ENCODE measurements around the gene KLC1.

The KLC1 gene

DNA sequence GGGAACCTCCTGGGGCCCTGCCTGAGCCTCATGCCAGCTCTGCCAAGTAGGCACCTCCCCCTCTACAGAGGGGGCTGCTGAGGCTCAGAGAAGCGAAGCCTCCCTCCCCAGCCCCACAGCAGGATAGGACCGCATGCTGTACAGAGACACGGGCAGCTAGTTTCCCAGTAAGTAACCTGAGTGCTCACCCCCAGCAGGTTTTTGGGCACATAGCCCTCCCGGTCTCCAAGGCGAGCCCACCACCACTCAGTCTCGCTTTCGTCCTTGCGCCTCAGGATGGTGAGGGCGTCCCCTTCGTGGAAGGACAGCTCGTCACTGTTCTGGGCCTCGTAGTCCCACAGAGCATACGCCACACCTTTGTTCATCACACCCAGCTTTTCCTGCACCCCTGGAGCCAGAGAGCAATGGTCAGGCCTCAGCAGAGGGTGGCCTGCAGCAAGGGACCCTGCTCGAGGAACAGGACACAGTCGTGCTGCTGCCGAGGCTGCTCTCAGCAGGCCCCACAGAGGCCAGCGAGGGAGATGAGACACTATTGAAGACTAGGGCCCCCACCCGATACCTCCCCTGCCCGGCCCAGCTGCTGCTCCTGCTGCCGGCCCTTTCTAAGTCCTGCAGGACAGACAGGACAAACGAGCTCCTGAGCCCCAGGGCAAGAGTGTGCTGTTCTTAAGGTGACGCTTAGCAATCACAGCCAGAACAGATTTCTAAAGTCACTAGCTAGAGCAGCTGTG is 107.0 kb downstream of the KLC1 start:
- no peak for DNase-seq (ENCODE audit: low read depth, low spot score)

DNA sequence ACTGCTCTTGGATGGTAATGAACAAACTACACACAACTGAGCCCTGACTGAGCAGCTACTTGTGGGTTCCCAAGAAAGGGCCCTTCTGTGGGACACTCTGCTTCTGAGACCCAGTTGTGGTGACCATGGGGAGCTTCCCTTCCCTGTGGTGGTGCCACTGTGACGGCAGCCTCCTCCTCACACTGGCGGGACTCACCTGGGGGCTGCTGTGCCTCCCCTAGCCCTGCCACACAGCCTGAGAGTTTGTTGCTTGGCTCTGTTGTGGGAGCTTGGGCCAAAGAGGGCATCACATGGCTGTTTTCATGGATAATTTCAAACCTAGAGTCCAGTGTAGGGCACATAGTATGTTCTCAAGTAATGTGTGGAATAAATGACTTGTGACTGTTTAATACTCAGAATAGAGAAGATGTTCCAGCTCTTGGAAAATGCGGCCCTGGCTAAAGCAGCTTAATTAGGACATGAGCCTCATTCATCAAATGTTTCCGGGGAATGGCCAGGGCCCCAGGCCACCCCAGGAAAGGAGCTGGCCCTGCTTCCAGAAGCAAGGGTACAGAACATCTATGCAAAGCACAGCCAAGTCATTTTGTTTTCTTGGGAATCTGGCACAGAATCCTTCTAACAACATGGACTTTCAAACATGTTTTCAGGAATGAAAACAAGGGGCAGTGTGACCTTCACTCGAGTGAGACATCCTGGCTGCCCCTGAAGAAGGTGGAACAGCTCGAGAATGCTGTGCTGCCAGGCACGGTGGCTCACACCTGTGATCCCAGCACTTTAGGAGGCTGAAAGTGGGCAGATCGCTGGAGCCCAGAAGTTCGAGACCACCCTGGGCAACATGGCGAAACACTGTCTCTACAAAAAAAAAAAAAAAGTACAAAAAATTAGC is 107.8 kb downstream of the KLC1 start:
- no peak for DNase-seq (ENCODE audit: low read depth, low spot score)

- no peak for DNase-seq (ENCODE audit: low read depth, low spot score)
Measured at GRCh38 chr14:103737432-103738045, 108.5 kb downstream of the KLC1 start.

DNA sequence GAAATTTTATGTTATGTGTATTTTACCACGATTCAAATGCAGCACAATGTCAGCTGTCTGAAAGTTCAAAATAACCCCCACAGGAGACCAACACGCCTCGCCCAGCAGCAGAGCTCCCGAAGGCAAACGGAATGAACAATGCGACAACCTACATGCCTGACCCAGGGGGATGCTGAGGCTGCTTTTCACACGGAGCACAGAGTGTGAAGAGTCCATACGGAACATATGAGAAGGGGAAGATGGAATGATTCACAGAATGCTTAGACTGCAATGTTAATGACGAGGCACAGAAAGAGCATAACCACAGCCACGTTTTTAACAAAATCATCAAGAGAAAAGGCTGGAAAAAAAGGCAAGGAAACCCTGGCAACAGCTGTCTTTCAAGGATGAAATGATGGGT is 109.2 kb downstream of the KLC1 start:
- no peak for DNase-seq (ENCODE audit: low read depth, low spot score)

GRCh38 chr14:103738701-103739451 is 109.9 kb downstream of the KLC1 start:
- DNase-seq (ENCODE audit: low read depth, low spot score) = no peak

DNA sequence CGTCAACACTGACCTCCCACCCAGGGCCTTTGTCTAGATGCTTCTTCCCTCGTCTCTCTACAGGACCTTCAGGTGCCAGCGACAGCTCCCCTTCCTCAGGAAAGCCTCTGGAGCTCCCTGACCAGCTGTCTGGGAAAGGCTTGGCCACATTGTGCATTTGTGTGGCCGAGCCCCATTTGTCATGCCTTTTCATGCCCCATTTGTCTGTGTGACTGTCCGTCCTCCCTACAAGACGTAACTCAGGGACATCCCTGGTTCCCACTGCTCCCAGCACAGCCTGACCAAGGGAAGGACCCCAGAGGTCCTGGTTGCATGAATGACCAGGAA is 110.4 kb downstream of the KLC1 start:
- no peak for DNase-seq (ENCODE audit: low read depth, low spot score)

GRCh38 chr14:103739793-103740501 is 110.9 kb downstream of the KLC1 start:
- DNase-seq (ENCODE audit: low read depth, low spot score) = no peak

- DNase-seq (ENCODE audit: low read depth, low spot score) = no peak
Measured at GRCh38 chr14:103740991-103741689, 112.1 kb downstream of the KLC1 start.

DNA sequence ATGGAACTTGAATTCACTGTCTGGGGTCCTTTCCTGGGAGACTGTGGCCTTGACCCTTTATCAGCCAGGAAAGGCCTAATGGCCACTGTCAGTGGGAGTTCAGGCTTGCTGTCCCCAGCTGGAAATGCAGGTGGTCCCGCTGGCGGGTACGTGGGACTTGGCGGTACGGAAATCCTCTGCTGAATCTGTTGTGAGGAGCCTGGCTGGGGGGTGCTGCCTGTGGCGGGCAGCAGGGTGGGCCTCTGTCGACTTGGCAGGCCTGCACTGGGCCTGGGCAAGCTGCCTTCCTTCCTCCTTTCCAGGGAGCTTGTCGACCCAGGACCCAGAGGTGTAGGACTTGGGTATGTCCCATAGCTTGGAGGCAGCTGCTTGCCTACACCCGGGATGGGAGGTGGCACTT is 112.9 kb downstream of the KLC1 start:
- DNase-seq (ENCODE audit: low read depth, low spot score) = no peak

GRCh38 chr14:103742499-103743255 is 113.7 kb downstream of the KLC1 start:
- no peak for DNase-seq (ENCODE audit: low read depth, low spot score)

- no peak for DNase-seq (ENCODE audit: low read depth, low spot score)
Measured at GRCh38 chr14:103743691-103744090, 114.7 kb downstream of the KLC1 start.

GRCh38 chr14:103744621-103745395 is 115.8 kb downstream of the KLC1 start:
- DNase-seq (ENCODE audit: low read depth, low spot score) = no peak

DNA sequence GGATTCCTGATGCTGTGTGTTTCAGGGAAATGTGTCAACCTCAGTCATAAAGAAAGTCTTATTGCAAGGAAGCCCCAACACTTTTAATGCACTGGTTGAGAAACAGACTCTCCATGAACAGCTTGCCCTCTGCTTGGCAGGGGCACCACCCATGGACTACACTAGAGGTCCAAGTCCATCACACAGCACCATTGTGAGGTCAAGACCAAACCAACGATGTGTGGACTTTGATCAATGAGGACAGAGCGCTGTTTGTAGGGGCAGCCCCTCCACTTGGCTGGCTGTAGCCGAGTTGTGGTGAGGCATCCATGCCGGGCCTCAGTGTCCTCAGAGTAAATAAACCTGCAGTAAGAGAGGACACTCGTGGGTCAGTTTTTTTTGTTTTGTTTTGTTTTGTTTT is 116.4 kb downstream of the KLC1 start:
- no peak for DNase-seq (ENCODE audit: low read depth, low spot score)

- no peak for DNase-seq (ENCODE audit: low read depth, low spot score)
Measured at GRCh38 chr14:103746701-103747100, 117.7 kb downstream of the KLC1 start.

DNA sequence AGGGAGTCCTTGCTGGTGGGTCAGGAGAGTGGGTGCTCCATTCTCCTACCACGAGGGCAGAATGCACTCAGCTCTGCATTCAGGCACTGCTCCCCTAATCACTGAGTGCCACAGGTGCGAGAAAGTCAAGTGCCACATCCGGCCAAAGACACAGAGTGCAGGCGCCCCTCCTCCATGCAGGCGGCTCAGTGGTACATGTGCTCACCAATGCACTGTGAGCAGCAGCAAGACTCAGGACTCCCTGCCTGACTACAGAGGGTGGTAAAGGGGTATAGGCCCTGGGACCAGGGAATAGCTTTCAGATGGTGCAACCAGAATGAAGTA is 119.5 kb downstream of the KLC1 start:
- no peak for DNase-seq (ENCODE audit: low read depth, low spot score)

- DNase-seq (ENCODE audit: low read depth, low spot score) = no peak
Measured at GRCh38 chr14:103749452-103749851, 120.4 kb downstream of the KLC1 start.

DNA sequence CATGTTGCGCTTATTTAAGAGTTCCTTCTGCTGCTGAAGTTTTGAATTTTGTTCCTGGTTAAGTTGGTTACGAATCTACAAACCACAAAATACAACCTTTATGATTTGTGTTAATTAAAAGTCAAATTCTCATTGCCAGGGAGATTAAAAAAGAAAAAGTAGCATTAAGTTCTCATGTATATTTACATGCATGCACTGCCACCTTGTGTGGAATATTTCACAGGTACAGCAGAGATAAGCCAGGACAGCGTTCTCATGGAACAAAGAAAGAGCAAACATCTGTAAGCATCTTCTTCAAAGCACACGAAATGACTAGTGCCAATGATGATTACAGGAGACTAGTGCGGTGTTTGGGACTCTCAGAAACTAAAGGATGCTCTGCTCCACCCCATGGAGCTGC is 120.8 kb downstream of the KLC1 start:
- DNase-seq (ENCODE audit: low read depth, low spot score) = no peak
